IPS-11a (cell line): ENCODE data around the gene NAT10.
A peak's percentile ranks its signal among the peaks of the same experiment; 100 is the strongest.
"Not testable (repeated sequence)": the region's sequence is repeated elsewhere in the genome, so short reads cannot be mapped to it uniquely, and the experiment has no call there.

Experiments
- H3K4me3 ChIP-seq: one replicate; pipeline ENCODE4 v1.5.1; 2013; ENCODE audit warnings: low read depth, low read length, control low read depth

The NAT10 gene

GRCh38 chr11:34105079-34105956 lies at the start of gene NAT10:
NAT10 (plus strand) TSS chr11:34105629; CDS start chr11:34108226, 2,597 bp downstream.
- H3K4me3 ChIP-seq = peak within 1 kb of the TSS; percentile 98

- H3K4me3 ChIP-seq = no peak overlapping the region
Observed at GRCh38 chr11:34056672-34057071, 48.8 kb upstream of the NAT10 start.

- H3K4me3 ChIP-seq = no peak overlapping the region
Observed at GRCh38 chr11:34063061-34063795, 42.2 kb upstream of the NAT10 start.

- H3K4me3 ChIP-seq = no peak overlapping the region
Observed at GRCh38 chr11:34064291-34064690, 41.1 kb upstream of the NAT10 start.

GRCh38 chr11:34065505-34066203 lies 39.8 kb upstream of the NAT10 start:
- no peak overlapping the region for H3K4me3 ChIP-seq

- H3K4me3 ChIP-seq = not testable (repeated sequence)
Observed at GRCh38 chr11:34066766-34067165, 38.7 kb upstream of the NAT10 start.

- no peak overlapping the region for H3K4me3 ChIP-seq
Observed at GRCh38 chr11:34067383-34068065, 37.9 kb upstream of the NAT10 start.

GRCh38 chr11:34068111-34068510 lies 37.3 kb upstream of the NAT10 start:
- H3K4me3 ChIP-seq = no peak overlapping the region

- H3K4me3 ChIP-seq = not testable (repeated sequence)
Observed at GRCh38 chr11:34071306-34071705, 34.1 kb upstream of the NAT10 start.

GRCh38 chr11:34072041-34072440 lies 33.4 kb upstream of the NAT10 start:
- no peak overlapping the region for H3K4me3 ChIP-seq

- H3K4me3 ChIP-seq = no peak overlapping the region
Observed at GRCh38 chr11:34072832-34073231, 32.6 kb upstream of the NAT10 start.

GRCh38 chr11:34074391-34074790 lies 31.0 kb upstream of the NAT10 start:
- H3K4me3 ChIP-seq = no peak overlapping the region

- no peak overlapping the region for H3K4me3 ChIP-seq
Observed at GRCh38 chr11:34075178-34075820, 30.1 kb upstream of the NAT10 start.

- no peak overlapping the region for H3K4me3 ChIP-seq
Observed at GRCh38 chr11:34080609-34081008, 24.8 kb upstream of the NAT10 start.

- H3K4me3 ChIP-seq = no peak overlapping the region
Observed at GRCh38 chr11:34084637-34085036, 20.8 kb upstream of the NAT10 start.

- H3K4me3 ChIP-seq = no peak overlapping the region
Observed at GRCh38 chr11:34086554-34087283, 18.7 kb upstream of the NAT10 start.

- H3K4me3 ChIP-seq = no peak overlapping the region
Observed at GRCh38 chr11:34091825-34092224, 13.6 kb upstream of the NAT10 start.

GRCh38 chr11:34094900-34095299 lies 10.5 kb upstream of the NAT10 start:
- not testable (repeated sequence) for H3K4me3 ChIP-seq

- no peak overlapping the region for H3K4me3 ChIP-seq
Observed at GRCh38 chr11:34098813-34099212, 6.6 kb upstream of the NAT10 start.

- peak overlapping the region; percentile 98 for H3K4me3 ChIP-seq
Observed at GRCh38 chr11:34104680-34105078, 750 bp upstream of the NAT10 start.
